ENCODE results near the gene KRT4.
"Not testable (repeated sequence)": the region's sequence is repeated elsewhere in the genome, so short reads cannot be mapped to it uniquely, and the experiment has no call there.

The KRT4 gene

GRCh38 chr12:52807544-52808470 lies 6.1 kb downstream of the KRT4 start:
- DNase-seq = no peak

- DNase-seq = no peak
Observed at GRCh38 chr12:52806821-52807543, 6.9 kb downstream of the KRT4 start.

- DNase-seq = no peak
Observed at GRCh38 chr12:52806169-52806811, 7.6 kb downstream of the KRT4 start.

- no peak for DNase-seq
Observed at GRCh38 chr12:52805739-52806138, 8.2 kb downstream of the KRT4 start.

GRCh38 chr12:52805000-52805399 lies 8.9 kb downstream of the KRT4 start:
- DNase-seq = no peak

GRCh38 chr12:52802442-52802841 lies 11.5 kb downstream of the KRT4 start:
- no peak for DNase-seq

GRCh38 chr12:52801773-52802172 lies 12.1 kb downstream of the KRT4 start:
- no peak for DNase-seq

GRCh38 chr12:52800259-52800917 lies 13.5 kb downstream of the KRT4 start:
- DNase-seq = no peak

- DNase-seq = no peak
Observed at GRCh38 chr12:52799505-52800211, 14.3 kb downstream of the KRT4 start.

GRCh38 chr12:52798671-52799504 lies 15.0 kb downstream of the KRT4 start:
- DNase-seq = no peak

- no peak for DNase-seq
Observed at GRCh38 chr12:52798003-52798670, 15.8 kb downstream of the KRT4 start.

- DNase-seq = no peak
Observed at GRCh38 chr12:52797529-52797894, 16.4 kb downstream of the KRT4 start.

- DNase-seq = no peak
Observed at GRCh38 chr12:52796839-52797528, 16.9 kb downstream of the KRT4 start.

- DNase-seq = no peak
Observed at GRCh38 chr12:52796429-52796794, 17.5 kb downstream of the KRT4 start.

- no peak for DNase-seq
Observed at GRCh38 chr12:52795694-52796428, 18.1 kb downstream of the KRT4 start, which contains the start of gene KRT3. Gene KRT3, minus strand, starts transcription at chr12:52796117. Its CDS starts 75 bp downstream, at chr12:52796042.

GRCh38 chr12:52795332-52795674 lies 18.6 kb downstream of the KRT4 start:
- not testable (repeated sequence) for DNase-seq

- DNase-seq = no peak
Observed at GRCh38 chr12:52794479-52795331, 19.2 kb downstream of the KRT4 start.

GRCh38 chr12:52792185-52793029 lies 21.5 kb downstream of the KRT4 start:
- no peak for DNase-seq

Measured in CD4-positive, alpha-beta T cell treated with Interferon alpha-2 for 1 hour (primary cell).